Measurements from ENCODE around the gene ASTN2.

ASTN2 gene

DNA sequence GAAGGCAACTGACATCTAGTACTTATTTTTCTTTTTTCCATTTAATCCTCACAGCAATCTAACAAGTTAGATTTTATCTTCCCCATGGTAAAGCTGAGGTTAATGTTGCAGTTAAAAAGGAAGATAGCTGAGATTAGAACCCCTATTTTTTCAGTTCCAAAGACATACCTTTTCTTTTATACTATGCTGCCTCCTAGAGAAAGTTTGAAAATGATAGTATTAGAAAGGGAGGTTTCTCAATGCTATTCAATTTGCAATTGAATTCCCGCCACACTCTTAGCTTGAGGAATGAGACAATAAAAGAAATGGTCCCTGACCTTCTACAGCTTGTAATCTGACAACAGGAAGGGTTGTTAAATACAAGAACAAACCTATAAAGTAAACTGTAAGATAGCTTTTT is 923.6 kb downstream of the ASTN2 start:
- no peak overlapping the region for H3K4me3 ChIP-seq (ENCODE audit: low read length)
- no peak for DNase-seq (ENCODE audit: low read depth)
- TF ChIP-seq CTCF (conservative IDR thresholded peaks at IDR 0.05; ENCODE audit: low read depth, low read length): no peak

DNA sequence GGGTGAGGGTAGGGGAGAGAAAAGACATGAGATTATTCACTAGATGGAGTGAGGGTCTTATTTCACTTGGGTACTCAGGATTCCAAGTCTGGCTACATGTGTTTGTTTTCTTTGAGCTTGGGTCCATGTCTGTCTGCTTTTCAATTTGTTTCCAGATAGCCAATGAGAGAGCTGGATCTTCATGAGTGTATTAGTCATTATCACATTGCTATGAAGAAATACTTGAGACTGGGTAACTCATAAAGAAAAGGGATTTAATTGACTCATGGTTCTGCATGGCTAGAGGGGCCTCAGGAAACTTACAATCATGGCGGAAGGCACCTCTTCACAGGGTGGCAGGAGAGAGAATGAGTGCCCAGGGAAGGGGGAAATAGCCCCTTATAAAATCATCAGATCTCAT is 924.5 kb downstream of the ASTN2 start:
- no peak for DNase-seq (ENCODE audit: low read depth)
- no peak overlapping the region for H3K4me3 ChIP-seq (ENCODE audit: low read length)
- TF ChIP-seq CTCF (conservative IDR thresholded peaks at IDR 0.05; ENCODE audit: low read depth, low read length): no peak

- no peak for DNase-seq (ENCODE audit: low read depth)
- TF ChIP-seq CTCF (conservative IDR thresholded peaks at IDR 0.05; ENCODE audit: low read depth, low read length): no peak
- H3K4me3 ChIP-seq (ENCODE audit: low read length): no peak overlapping the region
These were observed 926.5 kb downstream of the ASTN2 start for GRCh38 chr9:116488373-116488772.

GRCh38 chr9:116484492-116485061 is 930.3 kb downstream of the ASTN2 start:
- no peak overlapping the region for H3K4me3 ChIP-seq (ENCODE audit: low read length)
- TF ChIP-seq CTCF (conservative IDR thresholded peaks at IDR 0.05; ENCODE audit: low read depth, low read length): no peak
- DNase-seq (ENCODE audit: low read depth): no peak

GRCh38 chr9:116483622-116484491 is 931.0 kb downstream of the ASTN2 start:
- no peak for DNase-seq (ENCODE audit: low read depth)
- no peak for TF ChIP-seq CTCF (conservative IDR thresholded peaks at IDR 0.05; ENCODE audit: low read depth, low read length)
- H3K4me3 ChIP-seq (ENCODE audit: low read length): no peak overlapping the region

DNA sequence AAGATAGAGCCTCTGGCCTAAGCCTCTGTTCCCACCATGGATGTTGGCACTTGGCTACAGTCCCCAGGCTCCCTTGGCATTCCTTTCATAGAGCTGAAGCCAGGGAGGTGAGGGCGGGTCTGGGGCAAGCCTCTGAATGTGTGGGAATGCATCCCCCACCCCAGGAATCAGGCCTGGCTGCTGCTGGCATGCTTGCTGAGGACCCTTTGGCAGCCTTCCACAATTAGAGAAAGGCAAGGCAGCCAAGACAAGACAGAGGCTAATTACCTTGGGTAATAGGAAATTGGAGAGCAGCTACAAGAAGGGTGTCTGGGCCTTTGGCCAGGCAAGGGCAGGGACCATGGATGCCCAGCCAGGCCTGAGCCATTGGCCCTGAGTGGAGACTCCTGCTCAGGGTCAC is 932.1 kb downstream of the ASTN2 start:
- DNase-seq (ENCODE audit: low read depth): peak; percentile 76
- H3K4me3 ChIP-seq (ENCODE audit: low read length): no peak overlapping the region
- no peak for TF ChIP-seq CTCF (conservative IDR thresholded peaks at IDR 0.05; ENCODE audit: low read depth, low read length)

DNA sequence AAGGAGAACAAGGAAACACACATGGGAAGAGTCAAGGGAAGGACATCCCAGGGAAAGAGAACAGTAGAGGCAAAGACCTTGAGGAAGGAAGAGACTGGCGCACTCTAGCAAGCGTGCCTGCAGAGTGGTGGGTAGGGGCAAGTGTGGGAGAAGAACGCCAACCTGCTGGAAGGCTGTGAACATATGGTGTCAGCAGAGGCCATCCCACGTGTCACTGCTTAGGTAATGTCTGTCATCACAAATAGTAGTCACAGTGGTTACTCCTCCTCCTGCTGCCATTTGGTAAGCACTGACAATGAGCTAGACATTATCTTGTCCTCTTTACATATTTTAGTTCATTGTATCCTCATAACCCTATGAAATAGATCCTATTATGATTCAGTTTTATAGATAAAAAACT is 934.2 kb downstream of the ASTN2 start:
- H3K4me3 ChIP-seq (ENCODE audit: low read length): no peak overlapping the region
- DNase-seq (ENCODE audit: low read depth): no peak
- no peak for TF ChIP-seq CTCF (conservative IDR thresholded peaks at IDR 0.05; ENCODE audit: low read depth, low read length)

All from retinal pigment epithelial cell (primary cell).